Aorta (tissue), 5 donors: ENCODE results near the gene ADAMTS6. TPM values are rescaled to one million over a fixed set of nuclear protein-coding genes. Genes with fewer than 3 reads are reported as not detected.
A peak's percentile ranks its signal among the peaks of the same experiment; 100 is the strongest.

Experiments used
- ATAC-seq: fragments of 200-7000 bp; cut with Tn5 transposase; one replicate; pipeline ENCODE4 v1.9.1; 2022; ENCODE audit warnings: moderate library complexity; ENCODE audit not compliant: low FRiP score
- DNase-seq, 2 donors: peaks; one replicate each; pipeline ENCODE4 v3.0.0-alpha.2; 2020
- H3K27ac ChIP-seq, 2 donors: one replicate each; pipeline ENCODE4 v1.5.1; 2013; ENCODE audit warnings: low read length in 2 of 2, mild to moderate bottlenecking in 2 of 2, moderate library complexity in 2 of 2, control low read depth in 1 of 2, inconsistent platforms in 1 of 2, low read depth in 1 of 2
- H3K27me3 ChIP-seq, 2 donors: one replicate each; pipeline ENCODE4 v1.6.1; 2013; ENCODE audit warnings: control low read depth in 1 of 2, low read length in 1 of 2, mild to moderate bottlenecking in 1 of 2, moderate library complexity in 1 of 2; ENCODE audit not compliant: insufficient read depth in 2 of 2, control insufficient read depth in 1 of 2
- H3K36me3 ChIP-seq, 2 donors: one replicate each; pipeline ENCODE4 v1.6.1; 2013; ENCODE audit warnings: control low read depth in 1 of 2, low read length in 1 of 2, mild to moderate bottlenecking in 1 of 2; ENCODE audit not compliant: insufficient read depth in 2 of 2, control insufficient read depth in 1 of 2
- H3K4me1 ChIP-seq, 2 donors: one replicate each; pipeline ENCODE4 v1.6.1; 2013; ENCODE audit warnings: low read length in 2 of 2, control low read depth in 1 of 2, mild to moderate bottlenecking in 1 of 2, moderate library complexity in 1 of 2; ENCODE audit not compliant: insufficient read depth in 2 of 2, control insufficient read depth in 1 of 2
- H3K4me3 ChIP-seq, 2 donors: one replicate each; pipeline ENCODE4 v1.5.1; 2013; ENCODE audit warnings: low read length in 2 of 2, control low read depth in 1 of 2, mild to moderate bottlenecking in 1 of 2
- H3K9me3 ChIP-seq: one replicate; pipeline ENCODE4 v1.6.1; 2013; ENCODE audit warnings: mild to moderate bottlenecking, low read length; ENCODE audit not compliant: control insufficient read depth
- WGBS, 2 donors: extraction: QIAGEN DNeasy Blood & Tissue Kit; methylation state at CpG; one replicate each; pipeline ENCODE4 v1.1.7; 2013; 5-methylcytosine and 5-hydroxymethylcytosine counted together
- intact Hi-C, 2 donors: fragments of 100-400 bp; cut with DNase I; formaldehyde crosslinking; loops; one replicate each; pipeline versions ENCODE4 v1.14.2 to v1.15.0; 2022
- polyA plus RNA-seq, 2 donors: library from polyadenylated mRNA; stranded (reverse); fragments of 200-250 nt; gene quantifications; one replicate each; pipeline ENCODE4 v1.2.3, GENCODE V29; 2013
- total RNA-seq, 2 donors: library from RNA; stranded (reverse); fragmentation: NEBNext Ultra II Directional; extraction: Animal tissue kit (Norgen Biotek cat#: 25700); gene quantifications; one replicate each; pipeline ENCODE4 v1.2.1, GENCODE V29; 2021
- donor health status: healthy with polysubstance abuse.
- donor health status: Bipolar disorder and iron deficiency.
- donor health status: DM: no; HTN: no; CAD: no.
- donor health status: DM: no; HTN: no; CAD: no.
- donor health status: DM: yes; HTN: yes; CAD: no.

The ADAMTS6 gene
- total and polyA plus RNA-seq, 4 donors = 0.31 to 11.5 (median 4.3) TPM

- Histone ChIP-seq H3K4me1 (peaks cover 0 to 1% of the 10 kb centered on the region in 2 donors), H3K9me3 (no peaks in the 10 kb centered on the region), H3K27ac (no peak overlapping the region), H3K4me3 (no peak overlapping the region), H3K27me3 (no peaks in the 10 kb centered on the region), H3K36me3 (no peaks in the 10 kb centered on the region)
- no peak for ATAC-seq
- intact Hi-C loops = no loop called here
- 78 to 90% methylated on average over 9 of the region's 9 CpGs for WGBS, 2 donors
- no peak for DNase-seq
Measured at GRCh38 chr5:65144136-65144871, 337.4 kb downstream of the ADAMTS6 start.

DNA sequence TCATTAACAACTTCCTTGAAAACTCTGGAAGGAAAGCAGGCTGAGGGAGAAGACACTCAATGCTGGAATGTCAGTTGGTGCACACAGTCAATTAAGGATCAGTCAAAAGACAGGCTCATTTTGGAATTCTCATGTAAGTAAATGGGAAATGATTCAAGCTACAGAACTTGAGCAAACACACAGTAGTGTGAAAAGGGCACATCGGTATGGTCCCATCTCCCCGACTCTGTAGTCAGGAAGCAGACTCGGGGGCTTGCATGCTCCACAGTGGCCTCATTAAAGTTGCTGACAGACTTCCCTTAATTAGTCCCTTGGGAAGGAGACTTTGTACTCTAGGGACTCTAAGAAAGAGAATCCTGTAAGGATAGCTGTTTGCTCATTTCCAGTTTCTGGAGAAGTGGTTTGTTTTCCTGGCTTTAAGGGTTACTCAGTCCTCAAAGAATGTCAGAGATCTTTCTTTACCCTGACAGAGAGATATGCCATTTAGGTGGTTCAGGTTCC lies 339.2 kb downstream of the ADAMTS6 start:
- DNase-seq = no peak
- ATAC-seq = no peak
- no peak overlapping the region for H3K4me3 ChIP-seq
- H3K9me3 ChIP-seq = no peaks in the 10 kb centered on the region
- no peak overlapping the region for H3K27ac ChIP-seq
- intact Hi-C loops = no loop called here
- no peaks in the 10 kb centered on the region for H3K27me3 ChIP-seq
- 40% methylated on average over 3 of the region's 3 CpGs for WGBS, 2 donors
- H3K4me1 ChIP-seq = peaks cover under 1 to 1% of the 10 kb centered on the region in 2 donors
- H3K36me3 ChIP-seq = no peaks in the 10 kb centered on the region

GRCh38 chr5:65142016-65142415 lies 339.7 kb downstream of the ADAMTS6 start:
- H3K9me3 ChIP-seq = no peaks in the 10 kb centered on the region
- peaks cover 1 to 5% of the 10 kb centered on the region in 2 donors for H3K4me1 ChIP-seq
- ATAC-seq (no peak), DNase-seq (no peak)
- H3K4me3 ChIP-seq = no peak overlapping the region
- 80 to 89% methylated on average over 2 of the region's 2 CpGs for WGBS, 2 donors
- intact Hi-C loops = no loop called here
- no peaks in the 10 kb centered on the region for H3K27me3 ChIP-seq
- no peaks in the 10 kb centered on the region for H3K36me3 ChIP-seq
- no peak overlapping the region for H3K27ac ChIP-seq

DNA sequence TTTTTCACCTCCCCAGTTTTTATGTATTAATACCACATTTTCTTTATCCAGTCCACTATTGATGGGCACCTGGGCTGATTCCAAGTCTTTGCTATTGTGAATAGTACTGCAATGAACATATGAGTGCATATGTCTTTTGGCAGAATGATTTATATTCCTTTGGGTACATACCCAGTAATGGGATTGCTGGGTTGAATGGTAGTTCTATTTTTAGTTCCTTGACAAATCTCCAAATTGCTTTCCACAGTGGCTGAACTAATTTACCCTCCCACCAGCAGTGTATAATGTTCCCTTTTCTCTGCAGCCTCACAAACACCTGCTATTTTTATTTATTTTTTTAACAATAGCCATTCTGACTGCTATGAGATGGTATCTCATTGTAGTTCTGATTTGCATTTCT lies 340.2 kb downstream of the ADAMTS6 start:
- intact Hi-C loops = no loop called here
- H3K27me3 ChIP-seq = no peaks in the 10 kb centered on the region
- no peaks in the 10 kb centered on the region for H3K9me3 ChIP-seq
- H3K36me3 ChIP-seq = no peaks in the 10 kb centered on the region
- DNase-seq (no peak), ATAC-seq (no peak)
- no peak overlapping the region for H3K4me3 ChIP-seq
- peaks cover 1 to 5% of the 10 kb centered on the region in 2 donors for H3K4me1 ChIP-seq
- no peak overlapping the region for H3K27ac ChIP-seq

GRCh38 chr5:65137631-65138030 lies 344.1 kb downstream of the ADAMTS6 start:
- Histone ChIP-seq H3K4me3 (no peak overlapping the region), H3K9me3 (no peaks in the 10 kb centered on the region), H3K4me1 (peaks cover 5 to 7% of the 10 kb centered on the region in 2 donors), H3K27ac (no peak overlapping the region), H3K36me3 (no peaks in the 10 kb centered on the region), H3K27me3 (no peaks in the 10 kb centered on the region)
- intact Hi-C loops = loop anchor here in 1 of 2 donors (5.0 kb wide), 1 partner anchor 55 kb away; no protein-coding TSS in a partner anchor
- 5% methylated on average over 4 of the region's 4 CpGs for WGBS, 2 donors
- ATAC-seq (peak; percentile 49), DNase-seq (no peak)

GRCh38 chr5:65133477-65134110 lies 348.1 kb downstream of the ADAMTS6 start:
- peak overlapping the region; percentile 49 to 86 for H3K27ac ChIP-seq
- WGBS, 2 donors = 7 to 9% methylated on average over 2 of the region's 2 CpGs
- DNase-seq = no peak
- peak; percentile 23 for ATAC-seq
- no peak overlapping the region for H3K4me3 ChIP-seq
- H3K9me3 ChIP-seq = no peaks in the 10 kb centered on the region
- peaks cover 5 to 7% of the 10 kb centered on the region in 2 donors for H3K4me1 ChIP-seq
- peaks cover 0 to 1% of the 10 kb centered on the region in 2 donors for H3K36me3 ChIP-seq
- no peaks in the 10 kb centered on the region for H3K27me3 ChIP-seq
- intact Hi-C loops = no loop called here

DNA sequence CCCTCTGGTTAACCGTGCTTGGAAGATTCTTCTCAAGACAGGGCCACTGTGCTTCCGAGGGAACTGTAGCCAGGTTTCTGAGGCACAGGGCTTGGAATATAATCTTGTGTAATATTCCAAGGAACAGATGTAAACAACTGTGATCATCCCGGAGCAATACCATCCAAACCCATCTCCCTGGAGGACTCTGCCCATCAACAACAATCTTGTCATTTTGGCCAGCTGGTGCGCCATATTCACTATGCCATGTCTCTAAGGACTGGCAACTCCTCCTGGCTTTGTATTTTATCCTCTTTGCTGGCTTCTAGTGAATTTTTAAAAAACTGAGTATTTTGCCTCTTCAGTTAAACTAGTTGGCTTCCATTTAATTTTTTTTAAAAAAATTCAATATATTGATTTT lies 349.3 kb downstream of the ADAMTS6 start:
- no peaks in the 10 kb centered on the region for H3K9me3 ChIP-seq
- peaks cover 2 to 7% of the 10 kb centered on the region in 2 donors for H3K4me1 ChIP-seq
- H3K27ac ChIP-seq = no peak overlapping the region
- no peak for ATAC-seq
- 96 to 99% methylated on average over 4 of the region's 4 CpGs for WGBS, 2 donors
- intact Hi-C loops = no loop called here
- H3K36me3 ChIP-seq = peaks cover 0 to 1% of the 10 kb centered on the region in 2 donors
- no peak overlapping the region for H3K4me3 ChIP-seq
- DNase-seq = no peak
- H3K27me3 ChIP-seq = no peaks in the 10 kb centered on the region

- H3K4me1 ChIP-seq = no peaks in the 10 kb centered on the region
- intact Hi-C loops = no loop called here
- no peak overlapping the region for H3K27ac ChIP-seq
- 71 to 80% methylated on average over 6 of the region's 6 CpGs for WGBS, 2 donors
- H3K27me3 ChIP-seq = no peaks in the 10 kb centered on the region
- ATAC-seq = no peak
- H3K36me3 ChIP-seq = peaks cover 0 to 1% of the 10 kb centered on the region in 2 donors
- no peak overlapping the region for H3K4me3 ChIP-seq
- no peak for DNase-seq
- no peaks in the 10 kb centered on the region for H3K9me3 ChIP-seq
Measured at GRCh38 chr5:65128226-65128625, 353.5 kb downstream of the ADAMTS6 start.
